Activated naive CD8-positive, alpha-beta T cell treated with anti-CD3 and anti-CD28 coated beads, Interleukin-2, amount 50 U/mL, for 24 hours (primary cell): ENCODE measurements around the gene INTS2.
"Not testable (repeated sequence)": the region's sequence is repeated elsewhere in the genome, so short reads cannot be mapped to it uniquely, and the experiment has no call there.

Source experiments
- ATAC-seq: fragments of 150-1000 bp; cut with Tn5 transposase; one replicate; pipeline ENCODE4 v1.10.0; 2021
- DNase-seq: peaks from one replicate; pipeline ENCODE4 v3.0.0; 2021
- H3K27ac Mint-ChIP-seq: one replicate; pipeline ENCODE4 v1.8.0; 2021; ENCODE audit warnings: mild to moderate bottlenecking, mixed read lengths
- H3K27me3 Mint-ChIP-seq: one replicate; pipeline ENCODE4 v1.8.0; 2021; ENCODE audit warnings: mixed read lengths
- H3K36me3 Mint-ChIP-seq: one replicate; pipeline ENCODE4 v1.8.0; 2021; ENCODE audit warnings: low read depth, mixed read lengths
- H3K4me1 Mint-ChIP-seq: one replicate; pipeline ENCODE4 v1.8.0; 2021; ENCODE audit warnings: mixed read lengths
- H3K4me3 Mint-ChIP-seq: one replicate; pipeline ENCODE4 v1.8.0; 2021; ENCODE audit warnings: mild to moderate bottlenecking, moderate library complexity, mixed read lengths
- H3K9me3 Mint-ChIP-seq: one replicate; pipeline ENCODE4 v1.8.0; 2021; ENCODE audit warnings: mixed read lengths

Gene INTS2

DNA sequence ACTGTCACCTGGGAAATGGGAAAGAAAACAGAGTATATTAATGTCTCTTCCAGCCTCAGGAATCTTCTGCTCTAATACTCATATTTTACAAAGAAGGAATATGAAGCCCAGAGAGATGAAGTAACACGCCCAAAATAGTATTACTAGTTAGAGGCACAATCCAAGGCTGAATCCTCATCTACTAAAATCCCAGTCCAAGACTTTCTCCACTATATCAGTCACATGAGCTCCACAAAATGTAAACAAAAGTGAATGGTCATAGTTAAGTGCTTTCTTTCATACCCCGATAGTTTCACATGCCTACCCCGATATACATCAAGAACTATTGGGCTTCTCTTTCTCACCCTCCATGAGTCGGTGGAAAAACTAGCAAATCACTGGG, 965 bp downstream of the INTS2 start:
- Mint-ChIP-seq H3K36me3 (peaks cover 19% of the 10 kb centered on the region), H3K4me3 (peak overlapping the region; percentile 96), H3K9me3 (no peaks in the 10 kb centered on the region), H3K4me1 (peaks cover 25% of the 10 kb centered on the region), H3K27me3 (peaks cover 2% of the 10 kb centered on the region), H3K27ac (peak overlapping the region; percentile 94)
- DNase-seq (no peak), ATAC-seq (no peak)

- ATAC-seq, H3K27ac Mint-ChIP-seq, H3K4me1 Mint-ChIP-seq, DNase-seq, H3K4me3 Mint-ChIP-seq, H3K27me3 Mint-ChIP-seq, H3K9me3 Mint-ChIP-seq: not testable (repeated sequence)
- peaks cover 45% of the 10 kb centered on the region for H3K36me3 Mint-ChIP-seq
Observed at GRCh38 chr17:61915162-61915561, 12.6 kb downstream of the INTS2 start.

- H3K36me3 Mint-ChIP-seq, result peaks cover 43% of the 10 kb centered on the region
- no peaks in the 10 kb centered on the region for H3K9me3 Mint-ChIP-seq
- no peaks in the 10 kb centered on the region for H3K27me3 Mint-ChIP-seq
- no peak overlapping the region for H3K4me3 Mint-ChIP-seq
- ATAC-seq (no peak), DNase-seq (no peak)
- no peaks in the 10 kb centered on the region for H3K4me1 Mint-ChIP-seq
- H3K27ac Mint-ChIP-seq, result no peak overlapping the region
Observed at GRCh38 chr17:61908292-61909037, 19.3 kb downstream of the INTS2 start.

- H3K36me3 Mint-ChIP-seq, result peaks cover 50% of the 10 kb centered on the region
- DNase-seq (no peak), ATAC-seq (no peak)
- H3K27ac Mint-ChIP-seq, result no peak overlapping the region
- no peak overlapping the region for H3K4me3 Mint-ChIP-seq
- no peaks in the 10 kb centered on the region for H3K27me3 Mint-ChIP-seq
- no peaks in the 10 kb centered on the region for H3K9me3 Mint-ChIP-seq
- no peaks in the 10 kb centered on the region for H3K4me1 Mint-ChIP-seq
Observed at GRCh38 chr17:61907361-61907760, 20.4 kb downstream of the INTS2 start.

DNA sequence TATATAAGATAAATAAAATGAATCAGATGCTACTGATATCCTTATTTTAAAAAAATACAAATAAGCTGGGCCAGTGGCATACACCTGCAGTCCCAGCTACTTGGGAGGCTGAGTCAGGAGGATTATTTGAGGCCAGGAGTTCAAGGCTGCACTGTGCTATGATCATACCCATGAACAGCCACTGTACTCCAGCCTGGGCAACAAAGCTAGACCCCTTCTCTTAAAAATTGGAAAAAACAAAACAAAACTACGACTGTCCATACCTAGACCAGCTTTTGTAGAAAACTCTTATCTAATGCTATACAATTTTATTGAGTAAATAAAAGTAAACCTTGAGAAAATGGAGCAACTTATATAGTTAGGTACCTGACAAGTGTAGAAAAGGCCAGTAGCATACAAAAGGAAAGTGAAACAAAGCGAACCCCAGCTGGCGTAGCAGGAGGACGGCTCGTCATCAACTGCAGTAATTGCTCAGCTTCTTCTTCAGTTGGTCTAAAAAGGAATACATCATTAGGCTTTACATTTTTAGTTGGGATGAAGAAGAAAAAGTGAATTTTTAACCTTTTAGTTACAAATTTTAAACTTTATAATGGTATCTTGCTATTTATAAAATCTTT, 23.6 kb downstream of the INTS2 start:
- peaks cover 46% of the 10 kb centered on the region for H3K36me3 Mint-ChIP-seq
- peak; percentile 6 for DNase-seq
- H3K27ac Mint-ChIP-seq, result no peak overlapping the region

DNA sequence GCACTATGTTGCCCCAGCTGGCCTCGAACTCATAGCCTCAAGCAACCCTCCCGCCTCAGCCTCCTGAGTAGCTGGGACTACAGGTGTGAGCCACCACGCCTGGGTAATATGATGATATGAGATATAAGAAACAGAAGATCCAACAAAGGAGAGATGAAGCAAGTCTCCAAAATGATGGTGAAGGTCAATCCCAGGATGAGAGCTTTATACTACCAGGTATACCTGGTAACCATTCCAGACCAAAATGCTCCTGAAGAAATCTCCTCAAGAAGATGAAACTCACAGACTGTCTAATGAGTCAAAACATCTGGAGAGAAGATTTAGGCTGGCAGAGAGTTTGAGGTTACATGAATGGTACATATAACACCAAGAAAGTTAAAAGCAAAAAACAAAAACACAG, 24.5 kb downstream of the INTS2 start:
- peaks cover 46% of the 10 kb centered on the region for H3K36me3 Mint-ChIP-seq
- H3K27me3 Mint-ChIP-seq, result no peaks in the 10 kb centered on the region
- H3K4me1 Mint-ChIP-seq, result no peaks in the 10 kb centered on the region
- ATAC-seq, result no peak
- DNase-seq, result no peak
- H3K4me3 Mint-ChIP-seq, result no peak overlapping the region
- H3K27ac Mint-ChIP-seq, result no peak overlapping the region
- no peaks in the 10 kb centered on the region for H3K9me3 Mint-ChIP-seq

More for the DNA sequence above, 23.6 kb downstream of the INTS2 start:
- no peak overlapping the region for H3K4me3 Mint-ChIP-seq
- no peaks in the 10 kb centered on the region for H3K4me1 Mint-ChIP-seq
- no peaks in the 10 kb centered on the region for H3K27me3 Mint-ChIP-seq
- ATAC-seq, result peak; percentile 63
- no peaks in the 10 kb centered on the region for H3K9me3 Mint-ChIP-seq

DNA sequence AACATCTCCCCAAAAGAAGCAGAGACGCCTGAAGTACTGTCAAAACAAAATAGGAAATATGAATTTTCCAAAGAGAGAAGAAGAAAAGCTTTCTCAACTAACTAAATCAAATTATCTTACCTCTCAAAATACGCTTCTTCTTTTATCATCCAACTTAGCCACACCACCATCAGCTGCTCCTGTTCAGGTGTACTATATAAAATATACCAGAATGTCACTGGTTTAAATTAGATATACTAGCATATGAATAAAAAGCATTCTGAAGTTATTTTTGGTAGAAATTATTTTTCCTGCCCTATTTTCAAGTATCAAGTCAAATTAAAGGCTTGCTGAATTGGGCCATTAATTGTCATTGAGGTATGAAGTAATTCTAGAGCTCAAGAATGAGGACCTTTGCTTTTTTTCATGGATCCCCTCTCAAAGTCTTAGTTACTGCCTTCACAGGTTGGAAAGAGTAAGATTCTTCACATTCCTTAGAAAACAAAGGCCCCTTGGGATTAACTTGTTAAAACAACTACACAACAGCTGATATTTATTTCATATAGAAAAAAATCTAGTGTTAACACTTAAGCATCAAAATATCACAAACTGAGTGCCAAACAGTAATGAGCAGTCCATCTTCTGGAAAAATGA, 30.1 kb downstream of the INTS2 start:
- ATAC-seq, result no peak
- H3K4me1 Mint-ChIP-seq, result no peaks in the 10 kb centered on the region
- H3K36me3 Mint-ChIP-seq, result peaks cover 35% of the 10 kb centered on the region

GRCh38 chr17:61895391-61895790, 32.4 kb downstream of the INTS2 start:
- Mint-ChIP-seq H3K27me3 (no peaks in the 10 kb centered on the region), H3K27ac (no peak overlapping the region), H3K36me3 (peaks cover 31% of the 10 kb centered on the region), H3K4me3 (no peak overlapping the region), H3K9me3 (no peaks in the 10 kb centered on the region), H3K4me1 (no peaks in the 10 kb centered on the region)
- no peak for ATAC-seq
- DNase-seq, result no peak

More for the DNA sequence above, 30.1 kb downstream of the INTS2 start:
- Mint-ChIP-seq H3K27ac (no peak overlapping the region), H3K4me3 (no peak overlapping the region), H3K27me3 (no peaks in the 10 kb centered on the region), H3K9me3 (no peaks in the 10 kb centered on the region)
- no peak for DNase-seq

- not testable (repeated sequence) for H3K27ac Mint-ChIP-seq, H3K27me3 Mint-ChIP-seq, H3K9me3 Mint-ChIP-seq, H3K4me1 Mint-ChIP-seq, DNase-seq, H3K4me3 Mint-ChIP-seq, ATAC-seq
- H3K36me3 Mint-ChIP-seq, result peaks cover 32% of the 10 kb centered on the region
Observed at GRCh38 chr17:61894310-61894709, 33.5 kb downstream of the INTS2 start.

DNA sequence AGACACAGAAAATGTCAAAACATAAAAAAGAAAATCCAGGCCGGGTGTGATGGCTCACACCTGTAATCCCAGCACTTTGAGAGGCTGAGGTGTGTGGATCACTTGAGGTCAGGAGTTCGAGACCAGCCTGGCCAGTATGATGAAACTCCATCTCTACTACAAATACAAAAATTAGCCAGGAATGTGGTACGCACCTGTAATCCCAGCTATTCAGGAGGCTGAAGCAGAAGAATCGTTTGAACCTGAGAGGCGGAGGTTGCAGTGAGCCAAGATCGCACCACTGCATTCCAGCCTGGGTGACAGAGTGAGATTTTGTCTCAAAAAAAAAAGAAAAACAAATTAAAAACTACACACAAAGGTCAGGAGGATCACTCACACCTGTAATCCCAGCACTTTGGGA, 40.0 kb downstream of the INTS2 start:
- H3K27ac Mint-ChIP-seq, H3K27me3 Mint-ChIP-seq, H3K4me3 Mint-ChIP-seq, DNase-seq, H3K4me1 Mint-ChIP-seq, ATAC-seq, H3K9me3 Mint-ChIP-seq: not testable (repeated sequence)
- peaks cover 35% of the 10 kb centered on the region for H3K36me3 Mint-ChIP-seq

- H3K27ac Mint-ChIP-seq, ATAC-seq, H3K4me3 Mint-ChIP-seq, H3K27me3 Mint-ChIP-seq, DNase-seq, H3K4me1 Mint-ChIP-seq, H3K9me3 Mint-ChIP-seq: not testable (repeated sequence)
- peaks cover 34% of the 10 kb centered on the region for H3K36me3 Mint-ChIP-seq
Observed at GRCh38 chr17:61885865-61886264, 41.9 kb downstream of the INTS2 start.

DNA sequence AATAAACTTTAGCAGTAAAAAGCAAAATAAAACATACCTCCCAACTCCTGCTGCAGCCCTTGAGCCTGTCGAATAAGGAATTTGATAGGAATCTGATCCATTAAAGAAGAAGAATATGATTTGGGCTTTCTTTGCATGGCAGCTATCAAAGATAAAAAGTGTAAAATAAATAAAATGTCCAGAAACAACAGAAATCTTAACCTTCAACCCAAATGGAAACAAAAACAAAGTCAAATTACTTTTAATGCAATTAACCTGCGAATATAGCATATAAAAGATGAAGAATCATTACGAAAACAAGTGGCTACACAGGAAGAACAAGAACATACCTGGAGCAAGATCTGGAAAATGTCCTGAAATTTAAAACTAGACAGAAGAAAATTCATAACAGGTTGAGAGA, 42.9 kb downstream of the INTS2 start:
- no peak for ATAC-seq
- Mint-ChIP-seq H3K4me1 (no peaks in the 10 kb centered on the region), H3K36me3 (peaks cover 34% of the 10 kb centered on the region), H3K27ac (no peak overlapping the region), H3K4me3 (no peak overlapping the region), H3K27me3 (no peaks in the 10 kb centered on the region), H3K9me3 (no peaks in the 10 kb centered on the region)
- no peak for DNase-seq

DNA sequence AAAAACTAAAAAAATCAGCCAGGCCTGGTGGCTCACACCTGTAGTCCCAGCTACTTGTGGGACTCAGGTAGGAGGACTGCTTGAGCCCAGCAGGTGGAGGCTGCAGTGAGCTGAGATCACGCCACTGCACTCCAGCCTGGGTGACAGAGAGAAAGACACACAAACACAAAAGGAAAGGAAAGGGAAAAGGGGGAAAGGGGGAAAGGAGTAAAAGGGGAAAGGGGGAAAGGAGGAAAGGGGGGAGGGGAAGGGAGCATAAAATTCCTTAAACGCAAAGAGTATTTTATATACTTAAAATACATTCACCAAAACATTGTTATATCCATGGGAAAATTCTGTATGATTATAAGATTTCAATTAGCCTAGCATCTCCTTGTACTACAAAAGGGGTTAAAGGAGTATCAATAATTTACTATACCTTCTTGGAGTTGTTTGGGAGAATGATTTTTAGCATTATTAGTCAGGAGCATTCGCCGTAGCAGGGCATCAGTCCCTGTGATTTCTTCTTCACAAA, 47.1 kb downstream of the INTS2 start:
- H3K4me1 Mint-ChIP-seq, result no peaks in the 10 kb centered on the region
- no peak overlapping the region for H3K27ac Mint-ChIP-seq
- no peaks in the 10 kb centered on the region for H3K9me3 Mint-ChIP-seq
- ATAC-seq (no peak), DNase-seq (no peak)
- peaks cover 27% of the 10 kb centered on the region for H3K36me3 Mint-ChIP-seq
- H3K27me3 Mint-ChIP-seq, result no peaks in the 10 kb centered on the region
- H3K4me3 Mint-ChIP-seq, result no peak overlapping the region

GRCh38 chr17:61878984-61879612, 48.7 kb downstream of the INTS2 start:
- Mint-ChIP-seq H3K36me3 (peaks cover 21% of the 10 kb centered on the region), H3K27me3 (no peaks in the 10 kb centered on the region), H3K27ac (no peak overlapping the region), H3K9me3 (no peaks in the 10 kb centered on the region), H3K4me1 (no peaks in the 10 kb centered on the region), H3K4me3 (no peak overlapping the region)
- no peak for DNase-seq
- ATAC-seq, result no peak
